Activated CD4-positive, alpha-beta T cell treated with anti-CD3 and anti-CD28 coated beads, Interleukin-2, Interleukin-6, amounts not matched to agents 100 ng/mL and 50 ng/mL, durations not matched to agents 16 hours and 8 hours (primary cell): ENCODE data around the gene NDUFAF8.
"Not testable (repeated sequence)": the region's sequence is repeated elsewhere in the genome, so short reads cannot be mapped to it uniquely, and the experiment has no call there.

Source experiments
- DNase-seq: peaks from one replicate; pipeline ENCODE4 v3.0.0-alpha.2; 2020

Gene NDUFAF8

GRCh38 chr17:81223762-81224130 is 15.4 kb upstream of the NDUFAF8 start:
- no peak for DNase-seq

GRCh38 chr17:81227630-81228029 is 11.5 kb upstream of the NDUFAF8 start:
- not testable (repeated sequence) for DNase-seq

GRCh38 chr17:81228420-81228819 is 10.7 kb upstream of the NDUFAF8 start:
- DNase-seq = no peak

GRCh38 chr17:81228834-81229665 is 10.1 kb upstream of the NDUFAF8 start:
- DNase-seq = no peak

- DNase-seq = no peak
Measured at GRCh38 chr17:81229666-81229920, 9.5 kb upstream of the NDUFAF8 start.

GRCh38 chr17:81230043-81230820 is 8.9 kb upstream of the NDUFAF8 start:
- no peak for DNase-seq

GRCh38 chr17:81231121-81231645 is 7.9 kb upstream of the NDUFAF8 start:
- no peak for DNase-seq

- DNase-seq = no peak
Measured at GRCh38 chr17:81231766-81232581, 7.1 kb upstream of the NDUFAF8 start.

GRCh38 chr17:81232616-81233241 is 6.4 kb upstream of the NDUFAF8 start:
- DNase-seq = no peak

GRCh38 chr17:81233316-81233715 is 5.8 kb upstream of the NDUFAF8 start:
- no peak for DNase-seq

GRCh38 chr17:81233811-81234505 is 5.2 kb upstream of the NDUFAF8 start:
- DNase-seq = no peak

- DNase-seq = no peak
Measured at GRCh38 chr17:81234506-81234855, 4.6 kb upstream of the NDUFAF8 start.

GRCh38 chr17:81234940-81235821 is 3.9 kb upstream of the NDUFAF8 start:
- DNase-seq = no peak

GRCh38 chr17:81235822-81236740 is 3.0 kb upstream of the NDUFAF8 start:
- DNase-seq = no peak

GRCh38 chr17:81236784-81237183 is 2.3 kb upstream of the NDUFAF8 start:
- no peak for DNase-seq

- no peak for DNase-seq
Measured at GRCh38 chr17:81237591-81238489, 1.3 kb upstream of the NDUFAF8 start.

GRCh38 chr17:81238490-81238814 is 666 bp upstream of the NDUFAF8 start:
- no peak for DNase-seq

- DNase-seq = peak; percentile 71
Measured at GRCh38 chr17:81239714-81240555, 817 bp downstream of the NDUFAF8 start.
